ENCODE data around the gene DNAH14. TPM values are rescaled to one million over a fixed set of nuclear protein-coding genes. Genes with fewer than 3 reads are reported as not detected.

DNAH14 gene
- total and polyA plus RNA-seq, 10 of the 15 experiments (the other 5 are each of a cell fraction or from before 2014, with no cell fraction given) = 2.0 to 7.9 (median 4.8) TPM

- ChIA-PET CTCF (no interaction called here), SMC1A (ENCODE audit: uncharacterized antibody, unreplicated experiment) (no interaction called here), POLR2A (no interaction called here), RAD21 (ENCODE audit: unreplicated experiment) (no interaction called here)
- H3K9ac ChIP-seq (ENCODE audit: control insufficient read depth, insufficient read depth, low read length) = no peak overlapping the region
- no peak for DNase-seq (ENCODE audit: low read depth, low spot score)
- H3K4me1 ChIP-seq (ENCODE audit: control insufficient read depth, insufficient read depth, low read length) = no peaks in the 10 kb centered on the region
- H2AFZ ChIP-seq (ENCODE audit: control insufficient read depth, low read depth, low read length) = no peak overlapping the region
- no peaks in the 10 kb centered on the region for H3K9me3 ChIP-seq (replicated peaks; ENCODE audit: control insufficient read depth, insufficient read depth, low read length)
- intact Hi-C loops (cut with micrococcal nuclease; ENCODE audit: unreplicated experiment) (no loop called here), in situ Hi-C loops (cut with MboI) (no loop called here)
- no peak for FAIRE-seq
- BruUV-seq (replicated peaks) = no TSS peak
- 77% methylated on average over 15 of the region's 21 CpGs for WGBS (ENCODE audit: insufficient coverage, insufficient replicate concordance, low lambda C conversion rate, missing lambda C conversion rate)
- no peaks in the 10 kb centered on the region for H3K36me3 ChIP-seq (ENCODE audit: control insufficient read depth in 2 of 2, insufficient read depth in 2 of 2, low read length in 1 of 2)
- ATAC-seq = no peak
- no peaks in the 10 kb centered on the region for H3K79me2 ChIP-seq (ENCODE audit: control insufficient read depth, insufficient read depth, low read length)
- H3K4me2 ChIP-seq (ENCODE audit: control insufficient read depth, insufficient read depth) = no peak overlapping the region
- H3K4me3 ChIP-seq = no peak overlapping the region
- no peak overlapping the region for H3K27ac ChIP-seq (ENCODE audit: control insufficient read depth, insufficient read depth)
- no peaks in the 10 kb centered on the region for H3K27me3 ChIP-seq (replicated peaks in 1 of 2; ENCODE audit: control insufficient read depth in 2 of 2, insufficient read depth in 2 of 2, low read length in 1 of 2)
- H4K20me1 ChIP-seq (ENCODE audit: control insufficient read depth, insufficient read depth) = no peaks in the 10 kb centered on the region
- no peak for TF ChIP-seq CHD4 (IDR thresholded peaks at IDR 0.05)
- TF ChIP-seq MEF2A (IDR thresholded peaks at IDR 0.05; ENCODE audit: insufficient read depth, low read depth, low read length) = no peak
- no peak for TF ChIP-seq ZZZ3 (IDR thresholded peaks at IDR 0.05; ENCODE audit: control insufficient read depth, insufficient read length, low read depth)
- TF ChIP-seq CTCF (IDR thresholded peaks at IDR 0.05 in 2 of 3, conservative IDR thresholded peaks at IDR 0.05 in 1 of 3; ENCODE audit: control insufficient read depth in 2 of 3, extremely low read depth in 1 of 3, insufficient read depth in 1 of 3, low read depth in 3 of 3, low read length in 3 of 3) = no peak
- no peak for TF ChIP-seq CBFB (IDR thresholded peaks at IDR 0.05; ENCODE audit: low read depth)
- no peak for TF ChIP-seq ATF7 (IDR thresholded peaks at IDR 0.05; ENCODE audit: low read depth)
- no peak for TF ChIP-seq BCL11A (IDR thresholded peaks at IDR 0.05; ENCODE audit: low read depth, low read length)
- TF ChIP-seq REST (IDR thresholded peaks at IDR 0.05; ENCODE audit: low read depth, low read length) = no peak
- TF ChIP-seq SKIL (IDR thresholded peaks at IDR 0.05; ENCODE audit: low read depth, poor library complexity, severe bottlenecking) = no peak
- TF ChIP-seq POLR2A (IDR thresholded peaks at IDR 0.05; ENCODE audit: low read depth, low read length) = no peak
- no peak for TF ChIP-seq BCLAF1 (IDR thresholded peaks at IDR 0.05)
- TF ChIP-seq KDM1A (IDR thresholded peaks at IDR 0.05; ENCODE audit: borderline replicate concordance) = no peak
- no peak for TF ChIP-seq TCF3 (IDR thresholded peaks at IDR 0.05; ENCODE audit: borderline replicate concordance, insufficient read depth, low read depth, low read length)
- no peak for TF ChIP-seq ATF3 (IDR thresholded peaks at IDR 0.05; ENCODE audit: borderline replicate concordance, extremely low read depth, low read depth, low read length)
- no peak for TF ChIP-seq ESRRA (IDR thresholded peaks at IDR 0.05; ENCODE audit: low read length)
These were observed 443.7 kb downstream of the DNAH14 start for GRCh38 chr1:225373155-225373554.

All from GM12878 (cell line).